ENCODE measurements around the gene CABLES1.

- TF ChIP-seq CBX8 (IDR thresholded peaks at IDR 0.05; ENCODE audit: borderline replicate concordance, low read depth, low read length) (no peak), ZNF274 (IDR thresholded peaks at IDR 0.05; ENCODE audit: borderline replicate concordance, extremely low read depth, low read length) (no peak), GTF2F1 (IDR thresholded peaks at IDR 0.05; ENCODE audit: borderline replicate concordance, low read depth, low read length) (no peak), CTCF (IDR thresholded peaks at IDR 0.05; ENCODE audit: control extremely low read depth in 1 of 3, insufficient read depth in 1 of 3, low read depth in 1 of 3, low read length in 3 of 3) (no peak), EGR1 (IDR thresholded peaks at IDR 0.05; ENCODE audit: borderline replicate concordance, low read depth, low read length) (no peak), CHD1 (IDR thresholded peaks at IDR 0.05; ENCODE audit: low read depth, low read length) (no peak), POLR2A (IDR thresholded peaks at IDR 0.05; ENCODE audit: control extremely low read depth in 1 of 2, low read depth in 2 of 2, low read length in 2 of 2) (no peak), SAP30 (IDR thresholded peaks at IDR 0.05; ENCODE audit: insufficient read depth, insufficient replicate concordance, low read length) (no peak), NANOG (IDR thresholded peaks at IDR 0.05; ENCODE audit: insufficient read depth, low read depth, low read length, poor library complexity, severe bottlenecking) (no peak)
These were observed 102.9 kb downstream of the CABLES1 start for GRCh38 chr18:23238152-23238531.
